Progenitor cell of endocrine pancreas (in vitro differentiated cells): Measurements from ENCODE around the gene FOXJ3. TPM values are rescaled to one million over a fixed set of nuclear protein-coding genes. Genes with fewer than 3 reads are reported as not detected.

Experiments
- DNase-seq: peaks from one replicate; pipeline ENCODE4 v3.0.0; 2021; ENCODE audit warnings: low spot score; ENCODE audit not compliant: unreplicated experiment
- H3K27ac Mint-ChIP-seq: 2 replicates; pipeline ENCODE4 v1.8.0; 2021; ENCODE audit warnings: mild to moderate bottlenecking, moderate library complexity, mixed read lengths
- H3K27me3 Mint-ChIP-seq: 2 replicates; pipeline ENCODE4 v1.8.0; 2021; ENCODE audit warnings: mixed read lengths
- H3K36me3 Mint-ChIP-seq: 2 replicates; pipeline ENCODE4 v1.8.0; 2022; ENCODE audit warnings: mixed read lengths; ENCODE audit not compliant: insufficient read depth
- H3K4me1 Mint-ChIP-seq: 2 replicates; pipeline ENCODE4 v1.8.0; 2021; ENCODE audit warnings: low read depth, mixed read lengths
- H3K4me3 Mint-ChIP-seq: 2 replicates; pipeline ENCODE4 v1.8.0; 2021; ENCODE audit warnings: low read depth, mild to moderate bottlenecking, moderate library complexity, mixed read lengths
- H3K9me3 Mint-ChIP-seq: 2 replicates; pipeline ENCODE4 v1.8.0; 2021; ENCODE audit warnings: low read depth, mixed read lengths
- total RNA-seq: library from RNA; stranded (reverse); gene quantifications from 2 replicates; pipeline ENCODE4 v1.2.1, GENCODE V29; 2021
- TF ChIP-seq, protein P1 (sequence below): fragments of 200-600 bp; sonication (generic); IDR thresholded peaks from one replicate; pipeline ENCODE4 v1.5.0; 2021; ENCODE audit warnings: antibody characterized with exemption, mild to moderate bottlenecking; ENCODE audit not compliant: unreplicated experiment

FOXJ3 gene
- total RNA-seq, 1 donor from 2014 or later, result 63.0 TPM

DNA sequence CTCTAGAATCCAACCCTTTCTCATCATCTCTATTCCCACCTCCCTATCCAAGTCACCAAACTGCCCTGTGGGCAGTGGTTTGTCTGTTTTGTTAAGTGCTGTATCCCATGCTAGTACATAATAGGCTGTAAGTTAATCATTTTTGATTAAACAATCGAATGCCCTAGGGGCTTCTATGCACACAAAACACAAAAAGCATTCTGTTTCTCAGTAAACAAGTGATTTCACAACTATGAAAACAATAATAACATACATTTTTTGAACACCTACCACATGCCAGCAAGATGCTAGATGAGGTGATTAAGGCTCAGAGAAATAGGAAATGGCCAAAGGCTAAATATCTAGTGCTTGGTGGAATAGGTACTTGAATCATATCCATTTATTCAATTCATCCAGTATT, 186.9 kb downstream of the FOXJ3 start:
- peaks cover 13% of the 10 kb centered on the region for H3K27me3 Mint-ChIP-seq
- no peak overlapping the region for H3K27ac Mint-ChIP-seq
- no peak for DNase-seq
- no peaks in the 10 kb centered on the region for H3K9me3 Mint-ChIP-seq
- TF ChIP-seq, protein P1, sequence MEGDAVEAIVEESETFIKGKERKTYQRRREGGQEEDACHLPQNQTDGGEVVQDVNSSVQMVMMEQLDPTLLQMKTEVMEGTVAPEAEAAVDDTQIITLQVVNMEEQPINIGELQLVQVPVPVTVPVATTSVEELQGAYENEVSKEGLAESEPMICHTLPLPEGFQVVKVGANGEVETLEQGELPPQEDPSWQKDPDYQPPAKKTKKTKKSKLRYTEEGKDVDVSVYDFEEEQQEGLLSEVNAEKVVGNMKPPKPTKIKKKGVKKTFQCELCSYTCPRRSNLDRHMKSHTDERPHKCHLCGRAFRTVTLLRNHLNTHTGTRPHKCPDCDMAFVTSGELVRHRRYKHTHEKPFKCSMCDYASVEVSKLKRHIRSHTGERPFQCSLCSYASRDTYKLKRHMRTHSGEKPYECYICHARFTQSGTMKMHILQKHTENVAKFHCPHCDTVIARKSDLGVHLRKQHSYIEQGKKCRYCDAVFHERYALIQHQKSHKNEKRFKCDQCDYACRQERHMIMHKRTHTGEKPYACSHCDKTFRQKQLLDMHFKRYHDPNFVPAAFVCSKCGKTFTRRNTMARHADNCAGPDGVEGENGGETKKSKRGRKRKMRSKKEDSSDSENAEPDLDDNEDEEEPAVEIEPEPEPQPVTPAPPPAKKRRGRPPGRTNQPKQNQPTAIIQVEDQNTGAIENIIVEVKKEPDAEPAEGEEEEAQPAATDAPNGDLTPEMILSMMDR, result no peak
- no peaks in the 10 kb centered on the region for H3K36me3 Mint-ChIP-seq
- no peaks in the 10 kb centered on the region for H3K4me1 Mint-ChIP-seq
- no peak overlapping the region for H3K4me3 Mint-ChIP-seq

DNA sequence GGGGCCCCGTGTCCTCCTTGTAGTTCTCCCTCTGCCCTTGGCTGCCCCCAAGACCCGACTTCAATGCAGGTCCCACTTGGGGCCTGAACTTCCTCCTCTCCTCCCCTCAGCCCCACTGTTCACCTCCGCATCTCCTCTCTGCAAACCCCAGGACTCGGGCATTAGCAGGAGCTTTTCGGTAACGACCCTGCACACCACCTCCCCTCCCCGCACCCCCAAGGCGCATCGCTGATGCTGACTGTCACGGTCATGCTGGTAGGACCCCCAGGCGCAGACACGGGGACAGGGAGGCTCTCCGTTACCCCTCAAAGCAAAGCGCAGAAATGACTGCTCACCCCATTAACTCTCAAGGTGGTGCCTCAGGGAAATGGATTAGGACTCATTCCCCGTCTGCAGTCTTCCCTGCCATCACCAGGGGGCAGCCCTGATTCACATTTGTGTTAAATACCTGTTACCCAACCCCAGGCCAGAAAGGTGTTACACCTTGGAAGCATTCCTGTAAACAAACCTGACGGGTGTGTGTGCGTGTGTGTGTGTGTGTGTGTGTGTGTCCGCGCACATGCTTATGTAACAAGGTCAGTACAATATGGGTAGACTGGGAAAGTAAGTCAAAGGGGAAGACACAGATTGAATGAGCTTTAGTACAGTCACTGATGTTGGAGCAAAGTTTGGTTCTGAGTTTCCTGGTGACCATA, 188.3 kb downstream of the FOXJ3 start:
- Mint-ChIP-seq H3K36me3 (no peaks in the 10 kb centered on the region), H3K4me3 (no peak overlapping the region), H3K27ac (no peak overlapping the region), H3K27me3 (peaks cover 14% of the 10 kb centered on the region), H3K4me1 (no peaks in the 10 kb centered on the region), H3K9me3 (no peaks in the 10 kb centered on the region)
- DNase-seq, result peak; percentile 73
- TF ChIP-seq, protein P1, result peak; percentile 84

DNA sequence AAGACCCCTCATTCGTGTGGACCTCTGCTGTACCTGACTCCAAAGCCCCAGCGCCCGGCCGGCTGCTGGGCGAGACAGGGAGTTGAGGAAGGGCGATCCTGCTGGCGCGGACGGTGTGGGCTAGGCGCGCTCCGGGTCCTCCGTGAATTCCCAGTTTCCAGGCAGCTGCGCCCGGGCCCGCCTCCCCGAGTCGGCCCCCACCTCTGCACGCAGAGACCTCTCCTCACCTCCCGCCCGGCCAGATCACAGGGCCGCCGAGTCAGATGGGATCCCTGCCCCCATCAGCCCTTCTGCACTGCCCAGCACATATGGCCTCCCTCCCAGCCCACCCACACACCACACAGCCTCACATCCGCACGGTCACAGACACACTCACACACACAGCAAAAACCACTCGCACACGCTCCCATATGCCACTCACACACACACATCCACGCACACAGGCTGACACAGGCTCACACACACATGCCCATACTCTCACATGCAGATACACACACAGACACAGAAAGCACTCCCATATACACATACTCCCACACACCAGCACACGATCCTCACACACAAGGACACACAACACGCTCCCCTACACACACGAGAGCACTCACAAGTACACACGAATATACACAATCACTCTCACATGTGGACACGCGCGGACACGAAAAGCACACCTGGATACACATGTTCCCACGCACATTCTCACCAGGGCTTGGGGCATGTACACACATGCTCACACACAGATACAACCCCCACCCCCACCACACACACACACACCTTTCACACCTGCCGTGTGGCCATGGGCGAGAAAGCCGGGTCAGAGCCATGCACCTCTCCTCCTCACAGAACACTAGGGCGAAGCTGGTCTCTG, 189.0 kb downstream of the FOXJ3 start:
- no peaks in the 10 kb centered on the region for H3K4me1 Mint-ChIP-seq

DNA sequence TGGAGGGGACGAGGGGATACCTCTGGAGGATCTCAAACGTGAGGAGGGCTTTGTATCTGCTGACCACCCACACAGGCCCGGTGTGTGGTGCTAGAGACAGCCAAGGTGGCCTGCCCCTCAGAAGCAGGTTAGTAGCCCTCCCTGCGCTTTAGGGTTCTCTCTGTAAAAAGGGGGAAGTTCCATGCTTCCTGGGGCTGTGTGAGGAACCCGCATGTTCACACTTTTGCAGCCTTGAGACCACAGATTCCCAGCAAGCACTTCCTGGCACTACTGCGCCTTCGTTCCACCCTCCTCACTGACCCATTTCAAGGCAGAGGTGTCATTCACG, 189.7 kb downstream of the FOXJ3 start:
- Mint-ChIP-seq H3K27me3 (peaks cover 14% of the 10 kb centered on the region), H3K27ac (no peak overlapping the region), H3K36me3 (no peaks in the 10 kb centered on the region), H3K4me1 (no peaks in the 10 kb centered on the region), H3K4me3 (no peak overlapping the region), H3K9me3 (no peaks in the 10 kb centered on the region)
- TF ChIP-seq, protein P1, result no peak
- DNase-seq, result no peak

More for the DNA sequence above, 189.0 kb downstream of the FOXJ3 start:
- TF ChIP-seq, protein P1, result no peak
- Mint-ChIP-seq H3K27ac (no peak overlapping the region), H3K27me3 (peaks cover 14% of the 10 kb centered on the region), H3K36me3 (no peaks in the 10 kb centered on the region), H3K9me3 (no peaks in the 10 kb centered on the region), H3K4me3 (no peak overlapping the region)
- no peak for DNase-seq

DNA sequence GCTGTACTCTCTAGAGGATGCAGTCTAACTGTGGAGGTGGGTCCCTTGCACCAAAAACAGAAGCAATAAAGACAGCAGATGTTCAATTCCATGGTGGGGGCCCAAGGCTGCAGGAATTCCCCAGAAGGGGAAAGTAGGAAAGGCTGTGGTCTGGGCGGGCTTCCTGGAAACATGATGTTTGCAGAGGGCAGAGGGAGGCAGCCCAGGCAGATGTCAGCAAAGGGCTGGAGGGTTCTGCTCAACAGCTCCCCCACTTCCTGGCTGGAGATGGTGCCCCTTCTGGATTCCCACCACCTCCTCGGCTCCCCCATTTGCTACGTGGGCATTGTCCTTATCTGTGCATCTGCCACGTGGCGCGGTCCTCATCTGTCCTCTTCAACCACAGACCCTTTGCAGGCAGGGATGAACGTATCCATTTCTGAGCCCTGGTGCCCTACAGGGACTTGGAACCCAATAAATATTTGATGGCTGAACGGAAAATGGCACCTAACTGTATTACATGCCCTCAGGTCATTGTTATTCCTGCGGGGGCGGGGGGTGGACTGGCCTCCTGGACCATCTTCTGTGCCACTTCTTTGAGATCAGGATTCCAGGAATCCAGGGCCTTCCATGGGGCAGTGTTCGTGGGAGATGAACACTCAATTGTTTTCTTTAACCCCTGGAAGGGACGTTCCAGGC, 190.2 kb downstream of the FOXJ3 start:
- no peak for DNase-seq
- H3K27ac Mint-ChIP-seq, result no peak overlapping the region
- TF ChIP-seq, protein P1, result no peak
- H3K36me3 Mint-ChIP-seq, result no peaks in the 10 kb centered on the region
- H3K27me3 Mint-ChIP-seq, result peaks cover 12% of the 10 kb centered on the region
- no peak overlapping the region for H3K4me3 Mint-ChIP-seq
- no peaks in the 10 kb centered on the region for H3K9me3 Mint-ChIP-seq
- no peaks in the 10 kb centered on the region for H3K4me1 Mint-ChIP-seq
